Stimulated activated CD8-positive, alpha-beta memory T cell treated with anti-CD3 and anti-CD28 coated beads, Interleukin-12 subunit alpha, Interleukin-12 subunit beta, amount 100 ng/mL, for 24 hours (primary cell): ENCODE data around the gene FAM222B.
"Not testable (repeated sequence)": the region's sequence is repeated elsewhere in the genome, so short reads cannot be mapped to it uniquely, and the experiment has no call there.

Experiments
- DNase-seq: peaks from one replicate; pipeline ENCODE4 v3.0.0-alpha.2; 2020; ENCODE audit errors: extremely low read depth

Gene FAM222B

GRCh38 chr17:28745786-28746411 is 96.7 kb downstream of the FAM222B start:
- DNase-seq, result no peak

GRCh38 chr17:28744972-28745785 is 97.4 kb downstream of the FAM222B start:
- no peak for DNase-seq

- DNase-seq, result no peak
Measured at GRCh38 chr17:28744104-28744971, 98.3 kb downstream of the FAM222B start.

- no peak for DNase-seq
Measured at GRCh38 chr17:28743243-28744103, 99.1 kb downstream of the FAM222B start, which contains the start of gene TRAF4. TRAF4 (plus strand) TSS chr17:28744011; CDS start chr17:28744113, 102 bp downstream.

- DNase-seq, result no peak
Measured at GRCh38 chr17:28741358-28742349, 100.9 kb downstream of the FAM222B start.

- DNase-seq, result no peak
Measured at GRCh38 chr17:28740406-28741357, 101.9 kb downstream of the FAM222B start.

- no peak for DNase-seq
Measured at GRCh38 chr17:28738680-28739384, 103.8 kb downstream of the FAM222B start.

- no peak for DNase-seq
Measured at GRCh38 chr17:28737770-28738679, 104.6 kb downstream of the FAM222B start.

- DNase-seq, result no peak
Measured at GRCh38 chr17:28737316-28737715, 105.3 kb downstream of the FAM222B start.

- DNase-seq, result not testable (repeated sequence)
Measured at GRCh38 chr17:28735913-28736769, 106.4 kb downstream of the FAM222B start.

- no peak for DNase-seq
Measured at GRCh38 chr17:28735242-28735722, 107.3 kb downstream of the FAM222B start.

- no peak for DNase-seq
Measured at GRCh38 chr17:28734712-28735241, 107.8 kb downstream of the FAM222B start.

- no peak for DNase-seq
Measured at GRCh38 chr17:28733346-28733745, 109.2 kb downstream of the FAM222B start.

- no peak for DNase-seq
Measured at GRCh38 chr17:28729950-28730330, 112.7 kb downstream of the FAM222B start.

- peak; percentile 92 for DNase-seq
Measured at GRCh38 chr17:28728364-28729200, 114.0 kb downstream of the FAM222B start, which contains the start of gene NEK8. NEK8 (plus strand) TSS chr17:28728788; CDS start chr17:28728814, 26 bp downstream.
